OCI-LY3 (cell line): ENCODE measurements around the gene AQR.

Experiments
- CTCF ChIP-seq: fragments of 200-600, 300-600 bp; sonication (generic); IDR thresholded peaks from 2 replicates; pipeline ENCODE4 v1.5.1; 2014; ENCODE audit warnings: antibody characterized with exemption, low read length, low read depth
- EZH2phosphoT487 ChIP-seq: fragments of 200-600 bp; shearing (Covaris generic); IDR thresholded peaks from 2 replicates; pipeline ENCODE4 v1.6.1; 2018; ENCODE audit warnings: antibody characterized with exemption, mixed run types, low read depth

DNA sequence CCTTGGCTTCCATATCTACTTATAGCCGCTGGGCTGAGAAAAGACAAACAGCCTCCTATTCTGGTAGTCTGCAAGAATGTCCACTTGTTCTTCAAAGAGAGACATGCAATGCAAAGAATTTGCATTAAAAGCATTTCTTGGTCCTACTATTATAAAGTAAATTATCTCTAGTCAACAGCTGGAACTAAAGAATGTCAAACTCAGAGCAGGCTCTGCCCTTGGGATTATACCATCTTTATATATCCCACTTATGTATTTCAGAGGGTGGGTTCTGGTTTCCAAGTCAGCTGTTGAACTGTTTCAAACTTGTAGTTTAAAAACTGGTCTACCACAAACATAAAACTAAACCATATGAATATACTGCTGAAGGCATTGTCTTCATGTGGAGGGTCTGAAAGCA is 167.2 kb downstream of the AQR start:
- no peak for TF ChIP-seq CTCF
- no peak for TF ChIP-seq EZH2phosphoT487
